IPS DF 6.9 (cell line): ENCODE data around the gene CHGA.

ENCODE experiments used
- DNase-seq: peaks from one replicate; pipeline ENCODE4 v3.0.0-alpha.2; 2013; ENCODE audit warnings: low read depth, low spot score
- H3K27ac ChIP-seq: one replicate; pipeline ENCODE4 v1.5.1; 2013; ENCODE audit warnings: low read length, control low read depth
- H3K27me3 ChIP-seq: 2 replicates; pipeline ENCODE4 v1.6.1; 2013; ENCODE audit warnings: mild to moderate bottlenecking, low read length; ENCODE audit not compliant: control insufficient read depth, insufficient read depth
- H3K36me3 ChIP-seq: 2 replicates; pipeline ENCODE4 v1.6.1; 2013; ENCODE audit warnings: low read length; ENCODE audit not compliant: control insufficient read depth, insufficient read depth
- H3K4me1 ChIP-seq: 2 replicates; pipeline ENCODE4 v1.6.1; 2013; ENCODE audit warnings: low read length; ENCODE audit not compliant: control insufficient read depth, insufficient read depth
- H3K4me3 ChIP-seq: 2 replicates; pipeline ENCODE4 v1.5.1; 2013; ENCODE audit warnings: mild to moderate bottlenecking, low read length
- H3K9me3 ChIP-seq: 2 replicates; pipeline ENCODE4 v1.6.1; 2013; ENCODE audit warnings: low read length, inconsistent platforms; ENCODE audit not compliant: control insufficient read depth, insufficient read depth
- WGBS: extraction: QIAGEN DNeasy Blood & Tissue Kit; methylation state at CpG from one replicate; pipeline ENCODE4 v1.1.7; 2013; ENCODE audit warnings: mixed read lengths, missing lambda C conversion rate; ENCODE audit not compliant: insufficient read length, insufficient coverage; 5-methylcytosine and 5-hydroxymethylcytosine counted together

CHGA gene

GRCh38 chr14:92888896-92889295 lies 34.1 kb upstream of the CHGA start:
- H3K9me3 ChIP-seq, result no peaks in the 10 kb centered on the region
- no peak for DNase-seq
- no peak overlapping the region for H3K27ac ChIP-seq
- no peaks in the 10 kb centered on the region for H3K27me3 ChIP-seq
- no peak overlapping the region for H3K4me3 ChIP-seq
- no peaks in the 10 kb centered on the region for H3K36me3 ChIP-seq
- no peaks in the 10 kb centered on the region for H3K4me1 ChIP-seq

- 100% methylated on average over 1 of the region's 7 CpGs for WGBS
- DNase-seq, result no peak
- no peak overlapping the region for H3K4me3 ChIP-seq
- H3K9me3 ChIP-seq, result no peaks in the 10 kb centered on the region
- H3K4me1 ChIP-seq, result no peaks in the 10 kb centered on the region
- no peaks in the 10 kb centered on the region for H3K36me3 ChIP-seq
- H3K27ac ChIP-seq, result no peak overlapping the region
- no peaks in the 10 kb centered on the region for H3K27me3 ChIP-seq
Observed at GRCh38 chr14:92890830-92891588, 31.9 kb upstream of the CHGA start.

DNA sequence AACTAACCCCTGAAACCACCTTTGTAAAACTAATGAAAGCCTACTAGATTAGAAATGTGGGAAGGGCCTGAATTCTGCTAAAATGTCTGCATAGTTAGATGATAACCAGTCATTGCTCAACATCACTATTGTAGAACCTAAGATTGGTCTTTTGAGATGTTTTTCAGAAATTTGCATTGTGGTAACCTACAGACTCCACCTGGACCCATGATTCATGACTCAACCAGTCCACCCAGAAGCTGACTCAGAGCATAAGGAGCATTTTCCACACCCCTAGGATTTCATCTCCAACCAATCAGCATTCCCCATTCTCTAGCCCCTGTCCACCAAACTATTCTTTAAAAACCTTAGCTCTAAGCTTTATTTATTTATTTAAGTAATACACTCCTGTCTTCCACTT lies 30.4 kb upstream of the CHGA start:
- Histone ChIP-seq H3K27me3 (no peaks in the 10 kb centered on the region), H3K27ac (no peak overlapping the region), H3K4me3 (no peak overlapping the region), H3K36me3 (no peaks in the 10 kb centered on the region), H3K4me1 (no peaks in the 10 kb centered on the region), H3K9me3 (no peaks in the 10 kb centered on the region)
- no peak for DNase-seq

GRCh38 chr14:92895352-92895878 lies 27.5 kb upstream of the CHGA start:
- no peak for DNase-seq
- WGBS, result no CpG with 5 or more reads among the region's 4 CpGs

DNA sequence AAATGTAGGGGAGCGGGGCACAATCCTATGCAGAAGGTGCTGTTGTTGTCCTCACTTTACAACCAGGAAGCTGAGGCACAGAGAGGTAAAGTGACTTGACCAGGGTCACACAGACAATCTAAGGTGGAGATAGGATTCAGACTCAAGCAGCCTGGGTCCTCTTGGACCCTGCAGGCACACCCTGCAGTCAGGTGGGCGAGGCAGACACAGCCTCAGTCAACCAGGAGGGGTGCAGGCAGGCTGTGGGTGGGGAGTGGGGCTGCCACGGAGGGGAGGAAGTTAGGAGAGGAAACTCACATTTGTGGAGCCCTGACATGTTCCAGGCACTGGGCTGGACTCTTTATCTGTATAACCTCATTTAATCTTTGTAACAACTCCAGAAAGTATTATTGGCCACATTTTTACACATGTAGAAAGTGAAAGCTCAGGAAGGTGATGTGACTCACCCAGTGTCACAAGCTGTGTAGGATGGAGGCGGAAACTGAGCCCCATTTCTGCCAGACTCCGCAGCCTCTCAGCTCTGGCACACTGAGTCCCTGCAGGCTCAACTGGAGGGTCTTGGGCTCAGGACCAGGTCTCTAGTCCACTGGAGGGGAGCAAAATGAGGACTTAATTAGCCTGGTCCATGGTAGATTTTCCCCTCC lies 24.9 kb upstream of the CHGA start:
- H3K4me3 ChIP-seq, result no peak overlapping the region
- no peak for DNase-seq
- no peak overlapping the region for H3K27ac ChIP-seq
- no peaks in the 10 kb centered on the region for H3K27me3 ChIP-seq
- no peaks in the 10 kb centered on the region for H3K9me3 ChIP-seq
- peaks cover 2% of the 10 kb centered on the region; the same call in 1 of the 2 replicates for H3K4me1 ChIP-seq
- no CpG with 5 or more reads among the region's 5 CpGs for WGBS
- H3K36me3 ChIP-seq, result no peaks in the 10 kb centered on the region

More at GRCh38 chr14:92895352-92895878, 27.5 kb upstream of the CHGA start:
- no peak overlapping the region for H3K4me3 ChIP-seq
- no peaks in the 10 kb centered on the region for H3K27me3 ChIP-seq
- no peaks in the 10 kb centered on the region for H3K9me3 ChIP-seq
- H3K27ac ChIP-seq, result no peak overlapping the region
- peaks cover 2% of the 10 kb centered on the region; the same call in 1 of the 2 replicates for H3K4me1 ChIP-seq
- H3K36me3 ChIP-seq, result no peaks in the 10 kb centered on the region

- H3K36me3 ChIP-seq, result no peaks in the 10 kb centered on the region
- DNase-seq, result no peak
- H3K27ac ChIP-seq, result no peak overlapping the region
- H3K4me1 ChIP-seq, result peaks cover 2% of the 10 kb centered on the region; the same call in 1 of the 2 replicates
- no CpG with 5 or more reads among the region's 9 CpGs for WGBS
- H3K9me3 ChIP-seq, result no peaks in the 10 kb centered on the region
- H3K4me3 ChIP-seq, result no peak overlapping the region
- no peaks in the 10 kb centered on the region for H3K27me3 ChIP-seq
Observed at GRCh38 chr14:92898566-92899131, 24.3 kb upstream of the CHGA start.

DNA sequence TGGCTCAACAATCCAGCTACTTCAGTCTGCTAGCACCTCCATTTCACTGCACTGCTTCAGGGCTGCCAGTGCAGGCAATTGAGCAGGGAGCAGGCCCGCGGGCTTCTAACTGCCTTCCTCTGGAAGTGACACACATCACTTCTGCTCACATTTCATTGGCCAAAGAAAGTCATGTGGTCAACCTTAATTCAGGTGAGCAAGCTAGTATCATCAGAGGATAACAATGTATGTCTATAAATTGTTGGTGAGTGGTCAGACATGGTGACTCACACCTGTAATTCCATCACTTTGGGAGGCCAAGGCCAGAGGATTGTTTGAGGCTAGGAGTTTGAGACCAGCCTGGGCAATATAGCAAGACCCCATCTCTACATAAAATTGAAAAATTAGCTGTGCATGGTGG lies 22.3 kb upstream of the CHGA start:
- DNase-seq, result no peak
- Histone ChIP-seq H3K4me3 (no peak overlapping the region), H3K27me3 (no peaks in the 10 kb centered on the region), H3K4me1 (peaks cover 2% of the 10 kb centered on the region; the same call in 1 of the 2 replicates), H3K9me3 (no peaks in the 10 kb centered on the region), H3K36me3 (no peaks in the 10 kb centered on the region), H3K27ac (no peak overlapping the region)
- WGBS, result no CpG with 5 or more reads among the region's 2 CpGs

GRCh38 chr14:92902191-92902590 lies 20.8 kb upstream of the CHGA start:
- no CpG with 5 or more reads among the region's 6 CpGs for WGBS
- no peaks in the 10 kb centered on the region for H3K9me3 ChIP-seq
- no peak overlapping the region for H3K4me3 ChIP-seq
- H3K36me3 ChIP-seq, result no peaks in the 10 kb centered on the region
- H3K27me3 ChIP-seq, result no peaks in the 10 kb centered on the region
- peaks cover 2% of the 10 kb centered on the region; the same call in 1 of the 2 replicates for H3K4me1 ChIP-seq
- no peak overlapping the region for H3K27ac ChIP-seq
- DNase-seq, result no peak

DNA sequence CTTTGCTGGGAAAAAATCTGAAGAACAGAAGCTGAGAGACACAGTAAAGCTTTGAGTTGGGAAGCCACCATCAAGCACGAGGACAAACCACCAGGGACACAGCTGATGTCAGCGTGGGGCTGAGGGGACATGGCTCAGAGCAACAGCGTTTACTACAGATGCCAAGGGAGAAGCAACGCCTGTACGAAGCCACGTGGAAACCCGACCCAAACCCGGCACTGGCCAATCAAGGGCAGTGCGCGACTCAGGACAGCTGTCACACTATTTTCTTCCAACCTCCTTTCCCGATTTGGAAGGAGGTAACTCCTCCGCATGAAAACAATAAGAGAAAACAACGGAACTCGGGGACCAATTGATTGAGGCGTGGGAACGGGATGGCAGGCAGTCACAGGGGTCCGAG lies 20.2 kb upstream of the CHGA start:
- Histone ChIP-seq H3K4me3 (no peak overlapping the region), H3K4me1 (peaks cover 2% of the 10 kb centered on the region; the same call in 1 of the 2 replicates), H3K27me3 (no peaks in the 10 kb centered on the region), H3K27ac (no peak overlapping the region), H3K9me3 (no peaks in the 10 kb centered on the region), H3K36me3 (no peaks in the 10 kb centered on the region)
- no CpG with 5 or more reads among the region's 17 CpGs for WGBS
- DNase-seq, result no peak

DNA sequence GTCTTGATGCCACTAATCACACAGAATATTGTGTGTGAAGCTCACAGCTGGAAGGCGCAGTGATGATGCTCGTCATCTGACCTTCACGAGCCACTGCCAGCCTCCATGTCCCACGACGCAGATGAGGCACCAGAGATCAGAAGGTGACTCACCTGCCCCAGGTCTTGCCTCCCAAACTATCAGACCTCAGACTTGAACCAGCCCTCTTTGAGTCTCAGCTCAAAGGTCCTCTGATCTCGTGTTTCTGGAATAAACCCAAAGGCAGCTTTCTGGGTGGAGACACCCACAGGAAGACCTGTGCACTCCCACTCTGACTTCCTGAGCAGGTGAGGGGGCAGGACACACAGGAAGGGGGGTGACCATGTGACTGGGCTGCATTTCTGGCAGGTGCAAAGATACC lies 19.6 kb upstream of the CHGA start:
- H3K4me3 ChIP-seq, result no peak overlapping the region
- H3K9me3 ChIP-seq, result no peaks in the 10 kb centered on the region
- no peaks in the 10 kb centered on the region for H3K27me3 ChIP-seq
- H3K27ac ChIP-seq, result no peak overlapping the region
- DNase-seq, result no peak
- peaks cover 2% of the 10 kb centered on the region; the same call in 1 of the 2 replicates for H3K4me1 ChIP-seq
- no peaks in the 10 kb centered on the region for H3K36me3 ChIP-seq
- no CpG with 5 or more reads among the region's 6 CpGs for WGBS
